Activated T-cell treated with anti-CD3 and anti-CD28 coated beads for 48 hours (primary cell): ENCODE results near the gene ZRANB2.
A peak's percentile ranks its signal among the peaks of the same experiment; 100 is the strongest.

ENCODE experiments used
- DNase-seq: peaks from one replicate; pipeline ENCODE4 v3.0.0-alpha.2; 2020; ENCODE audit warnings: low read depth

Gene ZRANB2

GRCh38 chr1:71068325-71069240 is 12.3 kb downstream of the ZRANB2 start:
- DNase-seq: no peak

GRCh38 chr1:71054791-71055190 is 26.0 kb downstream of the ZRANB2 start:
- DNase-seq: no peak

- no peak for DNase-seq
Measured at GRCh38 chr1:71054281-71054731, 26.5 kb downstream of the ZRANB2 start.

- no peak for DNase-seq
Measured at GRCh38 chr1:71053758-71054157, 27.1 kb downstream of the ZRANB2 start.

GRCh38 chr1:71053146-71053545 is 27.7 kb downstream of the ZRANB2 start:
- no peak for DNase-seq

GRCh38 chr1:71049951-71050598 is 30.8 kb downstream of the ZRANB2 start:
- DNase-seq: no peak

- DNase-seq: peak; percentile 31
Measured at GRCh38 chr1:71047635-71048607, 32.9 kb downstream of the ZRANB2 start, which contains the start of gene PTGER3. Gene PTGER3 (minus strand): TSS chr1:71047816. CDS start chr1:71047577, 239 bp downstream.

- no peak for DNase-seq
Measured at GRCh38 chr1:71046891-71047634, 33.8 kb downstream of the ZRANB2 start.

GRCh38 chr1:71045463-71046028 is 35.3 kb downstream of the ZRANB2 start:
- DNase-seq: no peak

- DNase-seq: no peak
Measured at GRCh38 chr1:71044833-71045232, 36.0 kb downstream of the ZRANB2 start.

GRCh38 chr1:71043065-71043464 is 37.8 kb downstream of the ZRANB2 start:
- DNase-seq: no peak

- no peak for DNase-seq
Measured at GRCh38 chr1:71041806-71042205, 39.0 kb downstream of the ZRANB2 start.

GRCh38 chr1:71039661-71040262 is 41.1 kb downstream of the ZRANB2 start:
- no peak for DNase-seq

GRCh38 chr1:71038942-71039341 is 41.9 kb downstream of the ZRANB2 start:
- no peak for DNase-seq

- DNase-seq: no peak
Measured at GRCh38 chr1:71037829-71038620, 42.8 kb downstream of the ZRANB2 start.

- no peak for DNase-seq
Measured at GRCh38 chr1:71037066-71037465, 43.8 kb downstream of the ZRANB2 start.

- DNase-seq: no peak
Measured at GRCh38 chr1:71033136-71033535, 47.7 kb downstream of the ZRANB2 start.

GRCh38 chr1:71031426-71031825 is 49.4 kb downstream of the ZRANB2 start:
- DNase-seq: no peak

GRCh38 chr1:71030026-71030425 is 50.8 kb downstream of the ZRANB2 start:
- no peak for DNase-seq

- DNase-seq: no peak
Measured at GRCh38 chr1:71028981-71029380, 51.9 kb downstream of the ZRANB2 start.
